ENCODE results near the gene OR1F1.
"Not testable (repeated sequence)": the region's sequence is repeated elsewhere in the genome, so short reads cannot be mapped to it uniquely, and the experiment has no call there.

Gene OR1F1

DNA sequence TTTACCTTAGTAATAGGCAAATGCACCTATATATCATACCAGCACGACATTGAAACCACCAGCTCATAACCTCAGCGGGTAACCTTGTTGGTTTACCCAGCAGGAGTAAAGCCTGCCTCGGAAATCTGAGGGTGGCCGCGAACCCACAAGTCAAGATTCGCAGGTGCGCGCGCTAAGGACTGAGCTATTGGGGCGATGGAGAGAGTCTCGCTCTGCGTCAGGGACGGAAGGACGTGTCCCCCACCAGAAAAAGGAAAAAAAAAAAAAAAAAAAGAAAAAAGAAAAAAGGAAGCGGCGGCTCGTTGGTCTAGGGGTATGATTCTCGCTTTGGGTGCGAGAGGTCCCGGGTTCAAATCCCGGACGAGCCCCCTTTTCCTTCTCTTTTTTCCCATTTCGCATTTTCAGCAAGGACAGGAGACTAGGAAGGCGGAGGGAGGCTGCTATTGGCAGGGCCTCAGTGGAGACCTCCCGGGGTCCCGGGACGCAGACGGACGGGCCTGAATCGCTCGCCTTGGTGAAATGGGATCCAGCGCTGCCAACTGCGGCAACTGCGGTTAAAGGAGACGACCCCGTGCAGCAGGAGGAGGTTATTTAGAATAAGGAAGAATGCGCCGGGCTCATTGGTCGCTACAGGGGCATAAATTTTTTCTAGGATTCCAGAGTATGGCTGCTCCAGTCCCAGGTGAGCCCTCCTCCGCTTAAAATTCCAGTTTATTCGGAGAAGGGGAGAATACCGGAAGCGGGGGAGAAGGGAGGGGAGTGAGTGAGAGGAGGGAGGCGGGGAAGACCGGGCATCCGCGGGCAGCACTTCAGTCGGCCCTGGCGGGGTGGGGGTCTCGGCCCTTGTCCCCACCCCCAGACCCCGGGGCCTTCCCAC is at the start of gene OR1F1:
OR1F1 (plus strand) TSS at position 407 of the 877 bp plus-strand sequence.
- DNase-seq: peak; percentile 43

DNA sequence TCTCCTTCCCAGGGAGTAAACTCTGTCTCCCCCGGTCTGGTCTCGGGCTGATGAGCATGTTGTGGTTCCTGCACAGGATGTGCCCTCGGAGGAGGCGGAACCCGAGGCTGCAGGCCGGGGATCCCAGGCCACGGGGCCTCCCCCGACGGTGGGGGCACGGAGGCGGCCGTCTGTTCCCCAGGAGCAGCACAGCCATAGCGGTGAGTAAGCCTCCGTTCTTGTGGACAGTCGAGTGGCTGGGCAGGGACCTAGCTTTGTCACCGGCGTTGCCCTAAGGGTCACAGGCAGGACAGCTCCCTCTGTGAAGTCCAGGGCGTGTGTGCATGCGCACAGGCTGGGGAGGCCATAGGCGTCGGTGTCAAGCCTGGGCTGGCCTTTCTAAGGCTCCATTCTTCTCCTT is 49.7 kb upstream of the OR1F1 start:
- DNase-seq: no peak

DNA sequence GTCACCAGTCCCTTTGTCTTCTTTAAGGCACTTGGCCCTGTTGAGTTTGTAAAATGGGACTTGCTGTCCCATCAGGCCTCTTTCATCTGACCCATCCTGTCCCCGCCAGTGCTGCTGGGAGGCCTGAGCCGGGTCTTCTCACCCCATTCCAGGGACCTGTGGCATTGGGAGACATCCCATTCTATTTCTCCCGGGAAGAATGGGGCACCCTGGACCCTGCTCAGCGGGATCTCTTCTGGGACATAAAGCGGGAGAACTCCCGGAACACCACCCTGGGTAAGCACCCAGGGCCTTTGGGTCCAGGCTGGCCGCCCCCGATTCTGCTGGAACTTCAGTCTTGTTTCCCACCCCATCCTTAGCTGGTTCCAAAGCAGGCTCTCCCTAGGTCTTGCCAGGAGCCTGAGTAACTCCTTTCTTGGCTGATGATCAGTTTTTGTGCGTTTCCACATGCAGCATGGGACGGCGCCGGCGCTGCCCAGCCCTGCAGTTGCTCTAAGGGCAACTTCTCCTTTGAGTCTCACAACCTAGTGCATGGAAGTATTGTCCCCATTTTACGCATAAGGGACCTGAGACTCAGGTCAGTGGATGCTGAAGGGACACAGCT is 49.1 kb upstream of the OR1F1 start:
- DNase-seq: no peak

DNA sequence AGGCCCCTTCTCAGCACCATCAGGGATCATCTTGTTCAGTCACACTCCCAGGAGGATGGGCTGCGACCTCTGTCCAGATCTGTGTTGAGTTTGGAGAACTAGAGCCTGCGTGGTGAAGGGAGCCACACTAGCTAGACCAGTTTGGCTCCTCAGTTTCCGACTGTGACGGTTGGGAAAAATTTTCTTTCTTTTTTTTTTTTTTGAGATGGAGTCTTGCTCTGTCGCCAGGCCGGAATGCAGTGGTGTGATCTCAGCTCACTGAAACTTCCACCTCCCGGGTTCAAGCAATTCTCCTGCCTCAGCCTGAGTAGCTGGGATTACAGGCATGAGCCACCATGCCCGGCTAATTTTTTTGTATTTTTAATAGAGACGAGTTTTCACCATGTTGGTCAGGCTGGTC is 48.4 kb upstream of the OR1F1 start:
- DNase-seq: not testable (repeated sequence)

DNA sequence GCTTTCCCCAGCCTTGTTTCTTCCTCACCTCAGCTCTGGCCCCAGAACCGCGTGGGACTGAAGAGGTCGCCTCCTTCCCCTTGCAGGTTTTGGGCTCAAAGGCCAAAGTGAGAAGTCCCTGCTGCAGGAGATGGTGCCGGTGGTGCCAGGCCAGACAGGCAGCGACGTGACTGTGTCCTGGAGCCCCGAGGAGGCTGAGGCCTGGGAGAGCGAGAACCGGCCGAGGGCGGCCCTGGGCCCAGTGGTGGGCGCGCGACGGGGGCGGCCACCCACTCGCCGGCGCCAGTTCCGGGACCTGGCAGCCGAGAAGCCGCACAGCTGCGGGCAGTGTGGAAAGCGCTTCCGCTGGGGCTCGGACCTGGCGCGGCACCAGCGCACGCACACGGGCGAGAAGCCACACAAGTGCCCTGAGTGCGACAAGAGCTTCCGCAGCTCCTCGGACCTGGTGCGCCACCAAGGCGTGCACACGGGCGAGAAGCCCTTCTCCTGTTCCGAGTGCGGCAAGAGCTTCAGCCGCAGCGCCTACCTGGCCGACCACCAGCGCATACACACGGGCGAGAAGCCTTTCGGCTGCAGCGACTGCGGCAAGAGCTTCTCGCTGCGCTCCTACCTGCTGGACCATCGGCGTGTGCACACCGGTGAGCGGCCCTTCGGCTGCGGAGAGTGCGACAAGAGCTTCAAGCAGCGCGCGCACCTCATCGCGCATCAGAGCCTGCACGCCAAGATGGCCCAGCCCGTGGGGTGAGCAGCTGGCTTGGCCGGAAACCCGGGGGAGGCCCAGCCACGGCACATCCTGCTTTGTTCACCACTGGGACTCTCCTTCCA is 47.2 kb upstream of the OR1F1 start:
- no peak for DNase-seq

DNA sequence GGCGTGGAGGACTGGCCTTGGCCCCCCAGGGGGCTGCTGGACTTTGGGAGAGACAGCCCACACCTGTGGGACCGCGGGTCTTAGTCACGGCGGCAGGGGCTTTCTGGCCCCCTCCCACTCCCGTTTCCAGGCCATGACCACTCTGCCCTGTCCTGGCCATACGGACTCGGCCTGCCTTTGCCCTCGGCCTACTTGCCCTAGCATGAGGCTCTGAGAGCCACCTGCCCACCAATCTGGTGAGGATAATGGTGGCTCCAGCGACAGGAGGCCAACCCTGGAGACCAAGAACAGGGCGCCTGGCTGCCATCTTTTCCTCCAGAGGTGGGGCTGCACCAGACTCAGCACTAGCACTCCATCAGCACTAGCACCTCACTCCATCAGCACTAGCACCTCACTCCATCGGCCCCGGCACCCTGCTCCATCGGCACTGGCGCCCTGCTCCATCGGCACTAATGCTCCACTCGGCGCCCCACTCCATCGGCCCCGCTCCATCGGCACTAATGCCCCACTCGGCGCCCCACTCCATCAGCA is 46.2 kb upstream of the OR1F1 start:
- no peak for DNase-seq

DNA sequence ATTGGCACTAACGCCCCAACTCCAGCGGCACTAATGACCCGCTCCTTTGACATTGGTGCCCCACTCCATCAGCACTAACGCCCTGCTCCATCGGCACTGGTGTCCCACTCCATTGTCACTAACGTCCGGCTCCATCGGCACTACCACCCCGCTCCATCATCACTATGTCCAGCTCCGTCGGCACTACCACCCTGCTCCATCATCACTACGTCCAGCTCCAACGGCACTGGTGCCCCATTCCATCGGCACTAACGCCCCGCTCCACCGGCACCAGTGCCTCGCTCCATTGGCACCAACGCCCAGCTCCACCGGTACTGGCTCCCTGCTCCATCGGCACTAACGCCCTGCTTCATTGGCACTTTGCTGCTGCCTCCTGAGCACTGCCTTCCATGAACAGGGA is 45.7 kb upstream of the OR1F1 start:
- no peak for DNase-seq

DNA sequence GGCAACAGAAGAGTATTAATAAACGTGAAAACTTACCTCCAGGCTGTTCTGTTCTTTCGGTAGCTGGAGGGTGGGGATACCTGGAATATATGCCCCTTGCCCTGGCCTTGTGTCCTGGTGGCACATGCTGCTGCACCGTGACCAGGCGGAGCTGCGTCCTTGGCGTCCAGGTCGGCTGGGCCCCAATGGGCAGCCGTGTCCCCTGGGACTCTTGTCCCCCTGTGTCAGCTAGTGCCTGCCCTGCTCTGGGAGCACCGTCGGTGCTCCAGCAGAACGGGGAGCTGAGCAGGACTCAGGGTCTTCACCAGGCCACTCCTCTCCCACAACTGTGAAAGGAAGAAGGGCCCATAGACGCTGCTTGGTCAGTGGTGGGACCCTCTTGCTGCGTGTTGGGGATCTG is 45.2 kb upstream of the OR1F1 start:
- DNase-seq: no peak

DNA sequence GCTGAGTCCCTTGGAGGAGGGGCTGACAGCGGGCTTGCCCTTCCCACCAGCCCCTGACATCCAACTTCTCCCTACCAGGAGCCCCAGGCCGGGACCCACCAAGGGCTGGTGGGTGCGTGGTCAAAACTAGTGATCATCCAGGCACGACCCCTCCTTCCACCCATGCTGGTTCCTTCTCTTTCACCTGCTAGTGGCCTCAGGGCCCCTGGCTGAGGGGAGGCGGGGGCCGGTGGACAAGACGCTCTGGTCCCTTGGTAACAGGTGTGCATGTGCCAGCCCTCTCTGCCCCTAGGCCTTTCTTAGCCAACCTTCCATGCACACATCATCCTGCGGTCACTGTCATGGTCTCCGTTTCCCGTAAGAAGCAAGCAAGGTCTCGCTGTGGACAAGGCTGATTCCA is 44.8 kb upstream of the OR1F1 start:
- DNase-seq: no peak

DNA sequence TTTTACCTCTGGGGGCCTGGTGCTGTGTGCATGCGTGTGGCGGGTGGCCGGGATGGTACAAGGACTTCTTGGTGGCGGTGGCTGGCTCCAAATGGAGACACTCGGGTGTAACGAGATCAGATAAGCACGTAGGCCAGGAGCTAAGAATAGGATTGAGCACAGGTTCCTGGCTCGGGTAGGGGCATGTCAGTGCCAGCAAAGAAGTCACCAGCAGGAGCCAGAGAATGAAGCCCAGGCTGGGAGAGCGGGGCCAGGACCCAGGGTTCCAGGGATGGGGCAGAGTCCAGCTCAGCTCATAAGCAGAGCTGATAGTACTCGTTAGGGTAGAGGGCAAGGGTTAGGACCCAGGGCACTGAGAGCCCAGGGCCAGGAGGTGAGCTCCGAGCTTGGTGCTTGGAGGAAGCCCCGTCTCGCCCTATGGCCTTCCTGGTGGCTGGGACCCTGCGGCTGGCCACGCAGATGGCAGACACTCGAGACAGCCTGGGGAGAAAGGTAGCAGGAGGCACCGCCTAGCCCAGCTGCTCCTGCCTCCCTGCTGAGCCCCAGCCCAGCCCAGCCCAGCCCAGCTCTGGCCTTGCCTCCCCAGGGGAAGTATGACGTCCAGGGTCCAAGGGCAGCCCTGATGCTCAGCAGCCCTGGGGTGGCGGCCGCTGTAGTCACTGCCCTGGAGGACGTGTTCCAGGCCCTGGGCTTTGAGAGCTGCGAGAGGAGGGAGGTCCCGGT is 44.2 kb upstream of the OR1F1 start:
- DNase-seq: peak; percentile 31

DNA sequence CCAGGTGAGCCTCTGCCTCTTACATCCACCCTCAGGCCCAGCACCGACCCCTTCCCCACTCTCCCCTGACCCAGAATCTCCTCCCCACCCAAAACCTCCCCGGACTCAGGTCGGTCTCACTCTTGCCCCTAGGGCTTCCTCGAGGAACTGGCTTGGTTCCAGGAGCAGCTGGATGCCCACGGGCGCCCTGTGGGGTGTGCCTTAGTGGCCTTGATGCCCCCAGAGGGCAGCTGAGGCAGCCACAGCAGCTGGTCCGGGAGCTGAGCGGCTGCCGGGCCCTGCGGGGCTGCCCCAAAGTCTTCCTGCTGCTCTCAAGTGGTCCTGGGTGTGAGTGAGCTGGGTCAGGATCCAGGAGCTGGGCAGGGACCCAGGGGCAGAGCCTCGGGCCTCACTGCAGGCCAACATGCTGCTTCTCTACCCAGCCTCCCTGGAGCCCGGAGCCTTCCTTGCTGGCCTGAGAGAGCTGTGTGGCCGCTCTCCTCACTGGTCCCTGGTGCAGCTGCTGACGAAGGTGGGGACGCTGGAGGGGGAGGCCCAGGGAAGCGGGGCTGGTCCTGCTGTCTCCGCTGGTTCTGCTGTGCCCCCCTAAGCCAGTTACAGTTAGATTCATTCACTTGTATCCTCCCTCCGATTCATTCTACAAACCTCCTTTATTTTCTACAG is 43.6 kb upstream of the OR1F1 start:
- DNase-seq: no peak

DNA sequence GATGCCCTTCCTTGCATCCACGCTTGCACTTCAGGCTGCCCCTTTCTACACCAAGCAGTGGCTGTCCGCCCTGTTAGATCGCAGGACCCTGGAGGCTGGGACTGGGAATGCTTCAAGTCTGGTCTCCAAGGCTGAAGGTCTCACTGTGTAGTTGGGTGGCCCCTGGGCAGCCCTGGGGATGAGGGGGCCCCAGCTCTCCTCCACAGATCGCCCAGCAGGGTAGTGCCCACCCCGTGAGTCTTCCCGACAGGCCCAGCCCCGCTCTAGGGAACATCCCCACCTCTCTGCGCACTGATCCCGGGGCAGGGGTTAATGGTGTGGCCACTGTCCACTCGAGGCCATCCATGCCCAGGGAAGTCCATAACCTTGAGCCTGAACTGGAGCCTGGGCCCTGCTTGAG is 42.9 kb upstream of the OR1F1 start:
- DNase-seq: no peak

DNA sequence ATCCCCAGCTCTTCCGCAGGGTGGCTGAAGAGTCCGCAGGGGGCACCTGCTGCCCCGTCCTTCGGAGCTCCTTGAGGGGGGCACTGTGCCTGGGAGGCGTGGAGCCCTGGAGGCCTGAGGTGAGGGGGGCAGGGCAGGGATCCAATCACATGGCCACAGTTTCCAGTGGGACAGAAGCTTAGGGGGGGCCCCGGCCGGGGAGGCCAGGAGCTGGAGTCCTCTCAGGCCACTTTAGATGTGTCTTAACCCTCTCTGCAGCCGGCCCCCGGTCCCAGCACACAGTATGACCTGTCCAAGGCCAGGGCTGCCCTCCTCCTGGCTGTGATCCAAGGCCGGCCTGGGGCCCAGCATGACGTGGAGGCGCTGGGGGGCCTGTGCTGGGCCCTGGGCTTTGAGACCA is 42.3 kb upstream of the OR1F1 start:
- DNase-seq: no peak

DNA sequence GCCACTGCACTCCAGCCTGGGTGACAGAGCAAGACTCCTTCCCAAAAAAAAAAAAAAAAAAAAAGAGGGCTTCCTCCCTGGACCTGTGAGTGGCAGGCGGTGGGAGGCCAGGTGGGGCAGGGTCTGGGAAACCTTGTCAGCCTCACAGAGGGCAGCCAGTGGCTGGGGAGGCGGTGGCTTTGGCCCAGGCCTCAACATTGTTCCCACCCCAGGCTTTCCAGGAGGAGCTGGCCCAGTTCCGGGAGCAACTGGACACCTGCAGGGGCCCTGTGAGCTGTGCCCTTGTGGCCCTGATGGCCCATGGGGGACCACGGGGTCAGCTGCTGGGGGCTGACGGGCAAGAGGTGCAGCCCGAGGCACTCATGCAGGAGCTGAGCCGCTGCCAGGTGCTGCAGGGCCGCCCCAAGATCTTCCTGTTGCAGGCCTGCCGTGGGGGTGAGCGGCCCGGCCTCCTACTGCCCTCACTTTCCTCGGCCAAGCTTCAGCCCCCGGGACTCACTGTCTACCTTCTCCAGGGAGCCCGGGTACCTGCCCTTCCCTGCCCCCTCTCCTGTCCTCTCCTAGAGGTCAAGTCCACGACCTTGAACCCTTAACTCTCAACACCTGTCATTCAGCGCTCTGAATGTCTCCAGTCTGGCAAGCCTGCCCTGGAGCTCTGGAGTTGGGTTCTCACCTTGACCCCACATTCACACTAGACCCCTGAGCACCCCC is 40.8 kb upstream of the OR1F1 start:
- DNase-seq: no peak

DNA sequence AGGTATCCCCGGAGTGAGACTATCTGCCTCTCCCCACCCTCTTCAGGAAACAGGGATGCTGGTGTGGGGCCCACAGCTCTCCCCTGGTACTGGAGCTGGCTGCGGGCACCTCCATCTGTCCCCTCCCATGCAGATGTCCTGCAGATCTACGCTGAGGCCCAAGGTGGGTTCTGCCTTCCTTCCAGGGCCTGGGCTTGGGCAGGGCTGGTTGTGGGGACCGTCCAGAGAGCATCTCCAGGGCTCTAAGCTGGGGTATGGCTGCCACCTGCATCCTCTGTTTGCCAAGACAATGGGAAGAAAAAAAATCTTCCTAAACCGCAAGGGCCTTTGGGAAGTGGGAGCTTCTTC is 40.3 kb upstream of the OR1F1 start:
- no peak for DNase-seq

DNA sequence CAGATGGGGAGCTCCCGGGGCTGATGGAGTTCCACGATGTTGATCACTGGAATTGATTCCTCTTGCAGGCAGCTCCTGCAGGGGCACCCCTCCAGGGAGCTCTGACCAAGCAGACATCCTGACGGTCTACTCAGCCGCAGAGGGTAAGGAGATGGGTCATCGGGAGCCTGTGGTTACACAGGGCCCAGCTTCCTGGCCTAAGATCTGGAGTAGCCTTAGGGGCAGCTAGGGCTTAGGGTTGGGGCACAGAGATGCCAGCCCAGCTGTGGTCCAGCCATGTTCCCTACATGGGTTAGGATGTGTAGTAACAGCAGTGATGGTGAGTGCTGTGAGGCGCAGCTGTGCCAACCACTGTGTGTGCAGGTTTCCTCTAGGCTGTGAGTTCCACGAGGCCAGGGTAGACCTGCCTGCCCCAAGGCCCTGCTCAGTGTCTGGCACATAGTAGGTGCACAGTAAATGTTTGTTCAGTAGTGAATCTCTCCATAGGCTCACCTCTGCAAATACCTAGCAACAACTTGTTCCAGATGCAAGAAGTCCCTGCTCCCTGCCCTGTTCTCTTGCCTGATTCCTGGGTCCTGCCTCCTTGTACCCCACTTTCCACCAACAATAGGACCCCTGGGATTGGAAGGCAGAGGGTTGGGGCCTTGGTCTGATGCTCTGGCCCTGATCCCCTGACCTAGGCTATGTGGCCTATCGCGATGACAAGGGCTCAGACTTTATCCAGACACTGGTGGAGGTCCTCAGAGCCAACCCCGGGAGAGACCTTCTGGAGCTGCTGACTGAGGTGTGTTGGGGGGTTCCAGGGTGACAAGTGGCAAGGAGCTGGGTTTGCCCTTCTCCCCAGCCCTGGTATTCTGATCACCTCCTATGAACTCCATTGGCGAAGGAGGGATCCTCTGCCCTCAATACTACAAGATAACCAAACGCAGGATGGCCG is 39.5 kb upstream of the OR1F1 start:
- DNase-seq: no peak

DNA sequence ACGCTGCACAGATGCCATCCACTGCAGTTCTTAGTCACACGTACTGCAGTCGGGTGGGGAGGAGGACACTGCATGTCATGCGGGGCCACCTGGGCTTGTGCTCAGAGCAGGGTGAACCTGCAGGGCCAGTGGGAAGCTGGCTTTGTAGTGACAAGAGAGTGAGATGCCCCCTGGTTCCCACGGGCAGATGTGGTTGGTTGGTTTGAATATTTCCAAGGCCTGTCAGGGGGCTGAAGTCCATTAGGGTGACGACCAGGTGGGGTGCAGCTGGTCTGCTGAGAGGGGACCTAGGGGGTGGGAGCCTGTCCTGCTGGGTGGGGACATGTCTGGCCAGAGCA is 38.8 kb upstream of the OR1F1 start:
- no peak for DNase-seq

DNA sequence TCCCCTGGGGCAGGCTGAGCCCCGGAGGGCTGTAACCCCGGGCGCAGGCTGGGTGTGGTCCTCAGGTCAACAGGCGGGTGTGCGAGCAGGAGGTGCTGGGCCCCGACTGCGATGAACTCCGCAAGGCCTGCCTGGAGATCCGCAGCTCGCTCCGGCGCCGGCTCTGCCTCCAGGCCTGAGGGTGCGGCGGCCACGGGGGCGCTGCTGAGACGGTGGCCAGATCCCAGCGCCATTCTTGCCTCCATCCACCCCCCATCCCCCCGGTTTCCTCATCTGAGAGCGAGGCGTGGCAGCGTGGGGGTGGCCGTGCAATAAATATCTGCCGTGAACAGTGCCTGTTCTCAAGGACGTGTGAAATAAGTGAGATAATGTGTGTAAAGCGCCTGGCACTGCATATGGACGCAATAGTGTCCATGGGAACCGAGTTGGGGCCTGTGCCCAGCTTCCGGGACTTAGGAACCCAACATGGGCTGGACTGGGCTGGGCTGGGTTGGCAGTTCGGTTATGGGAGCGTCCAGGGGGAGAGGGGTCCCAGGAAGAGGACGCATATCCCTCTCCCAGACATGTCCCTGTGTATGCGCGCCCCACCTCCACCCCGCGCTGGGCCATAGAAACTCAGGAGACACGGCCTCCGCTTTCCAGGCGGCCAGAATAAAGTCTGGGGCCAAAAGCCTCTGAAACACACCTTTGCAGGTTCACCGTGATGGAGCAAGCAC is 38.2 kb upstream of the OR1F1 start:
- DNase-seq: no peak

DNA sequence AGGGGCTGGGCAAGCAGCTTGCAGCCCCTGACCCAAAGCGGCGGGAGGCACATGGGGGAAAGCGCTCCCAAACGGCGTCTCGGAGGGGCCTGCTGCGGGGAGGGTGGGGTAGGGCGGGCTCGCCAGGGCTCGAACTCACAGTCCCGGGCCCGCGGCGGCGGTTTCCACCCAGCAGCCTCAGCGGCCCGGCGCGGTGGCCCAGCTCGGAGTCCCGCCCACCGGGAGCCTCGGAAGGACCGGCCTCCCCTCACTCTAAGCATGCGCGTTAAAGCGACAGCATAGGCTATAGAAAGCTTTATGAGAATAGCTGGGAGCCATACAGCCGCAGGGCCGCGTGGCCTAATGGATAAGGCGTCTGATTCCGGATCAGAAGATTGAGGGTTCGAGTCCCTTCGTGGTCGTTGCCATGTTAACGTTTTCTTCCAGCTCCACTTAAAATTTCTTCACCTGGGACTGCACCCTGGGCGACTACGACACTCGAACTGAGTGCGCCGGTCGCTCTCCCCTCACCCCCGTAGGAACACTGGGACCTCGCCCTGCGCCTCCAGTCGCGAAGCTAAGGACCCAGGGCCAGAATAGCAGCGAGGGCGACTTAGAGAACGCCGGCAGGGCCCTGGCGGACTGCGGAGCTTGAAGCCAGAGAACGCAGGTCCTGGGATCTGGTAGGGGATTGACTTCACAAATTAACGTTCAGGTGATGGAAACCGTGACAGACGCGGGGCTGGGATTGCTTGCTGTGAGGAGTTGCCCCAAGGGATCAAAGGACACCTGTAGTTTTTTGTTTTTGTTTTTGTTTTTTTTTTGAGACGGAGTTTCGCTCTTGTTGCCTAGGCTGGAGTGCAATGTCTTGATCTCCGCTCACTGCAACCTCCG is 37.4 kb upstream of the OR1F1 start:
- DNase-seq: peak; percentile 86
